NT2/D1 (cell line): ENCODE results near the gene FOXP4.

ENCODE experiments used
- SUZ12 ChIP-seq: IDR thresholded peaks from 2 replicates; pipeline ENCODE4 v1.6.1; 2011; ENCODE audit not compliant: insufficient read length, insufficient read depth; ENCODE audit errors: extremely low read depth
- YY1 ChIP-seq: IDR thresholded peaks from 2 replicates; pipeline ENCODE4 v1.6.1; 2011; ENCODE audit not compliant: insufficient read length, insufficient read depth

GRCh38 chr6:41531016-41531415 lies 15.2 kb upstream of the FOXP4 start:
- no peak for TF ChIP-seq YY1
- TF ChIP-seq SUZ12, result no peak
